Measurements from ENCODE around the gene PDLIM5.

GRCh38 chr4:94571715-94572114 lies 120.0 kb downstream of the PDLIM5 start:
- TF ChIP-seq CTCF (IDR thresholded peaks at IDR 0.05): no peak
- no peak for TF ChIP-seq EP300 (IDR thresholded peaks at IDR 0.05; ENCODE audit: low read depth)
- no peak for TF ChIP-seq POLR2A (IDR thresholded peaks at IDR 0.05)

All from transverse colon (tissue), 3 donors.